ENCODE measurements around the gene HMHB1. TPM values are rescaled to one million over a fixed set of nuclear protein-coding genes. Genes with fewer than 3 reads are reported as not detected.

HMHB1 gene
- total and polyA plus RNA-seq, 9 donors: not detected

- WGBS, 3 donors: 31 to 54% (median 43%) methylated on average over 8 of the region's 8 CpGs
- DNase-seq: peak; percentile 32 to 71 (median 65)
Observed at GRCh38 chr5:143824851-143825720, 13.1 kb downstream of the HMHB1 start.

GRCh38 chr5:143826951-143827444, 15.0 kb downstream of the HMHB1 start:
- intact Hi-C loops (cut with DNase I): loop anchor here in 2 of 4 donors (5.0 to 10.0 kb wide), 3 partner anchors 902 to 1102 kb away; no protein-coding TSS in a partner anchor
- no peak overlapping the region for H3K4me3 ChIP-seq
- H3K27me3 ChIP-seq: no peaks in the 10 kb centered on the region
- H3K9me3 ChIP-seq: no peaks in the 10 kb centered on the region
- no peak for DNase-seq
- H3K36me3 ChIP-seq: no peaks in the 10 kb centered on the region
- no peak overlapping the region for H3K27ac ChIP-seq
- TF ChIP-seq CTCF (IDR thresholded peaks at IDR 0.05): no peak
- TF ChIP-seq POLR2A (IDR thresholded peaks at IDR 0.05): no peak
- no peak for TF ChIP-seq EP300 (IDR thresholded peaks at IDR 0.05)
- 77 to 89% (median 81%) methylated on average over 3 of the region's 3 CpGs for WGBS, 3 donors
- no peaks in the 10 kb centered on the region for H3K4me1 ChIP-seq (ENCODE audit: insufficient read depth)

More at GRCh38 chr5:143824851-143825720, 13.1 kb downstream of the HMHB1 start:
- intact Hi-C loops (cut with DNase I): loop anchor here in 2 of 4 donors (5.0 to 10.0 kb wide), 3 partner anchors 900 to 1100 kb away; no protein-coding TSS in a partner anchor
- no peaks in the 10 kb centered on the region for H3K9me3 ChIP-seq
- no peak for TF ChIP-seq EP300 (IDR thresholded peaks at IDR 0.05)
- peak; percentile 27 to 49 (median 48) for TF ChIP-seq CTCF (IDR thresholded peaks at IDR 0.05)
- no peak overlapping the region for H3K4me3 ChIP-seq
- no peaks in the 10 kb centered on the region for H3K27me3 ChIP-seq
- H3K27ac ChIP-seq: no peak overlapping the region
- H3K4me1 ChIP-seq (ENCODE audit: insufficient read depth): no peaks in the 10 kb centered on the region
- no peaks in the 10 kb centered on the region for H3K36me3 ChIP-seq

GRCh38 chr5:143828710-143829109, 16.7 kb downstream of the HMHB1 start:
- H3K27me3 ChIP-seq: no peaks in the 10 kb centered on the region
- no peaks in the 10 kb centered on the region for H3K9me3 ChIP-seq
- no peak for DNase-seq
- H3K4me3 ChIP-seq: no peak overlapping the region
- no peak overlapping the region for H3K27ac ChIP-seq
- TF ChIP-seq POLR2A (IDR thresholded peaks at IDR 0.05) (no peak), CTCF (IDR thresholded peaks at IDR 0.05) (no peak), EP300 (IDR thresholded peaks at IDR 0.05) (no peak)
- no peaks in the 10 kb centered on the region for H3K4me1 ChIP-seq (ENCODE audit: insufficient read depth)
- intact Hi-C loops (cut with DNase I): loop anchor here in 2 of 4 donors (5.0 to 10.0 kb wide), 3 partner anchors 904 to 1104 kb away; no protein-coding TSS in a partner anchor
- 40 to 60% (median 49%) methylated on average over 3 of the region's 3 CpGs for WGBS, 3 donors
- no peaks in the 10 kb centered on the region for H3K36me3 ChIP-seq

GRCh38 chr5:143833177-143833576, 21.2 kb downstream of the HMHB1 start:
- H3K9me3 ChIP-seq: no peaks in the 10 kb centered on the region
- intact Hi-C loops (cut with DNase I): no loop called here

More at GRCh38 chr5:143833177-143833576, 21.2 kb downstream of the HMHB1 start:
- Histone ChIP-seq H3K27ac (no peak overlapping the region), H3K4me1 (ENCODE audit: insufficient read depth) (no peaks in the 10 kb centered on the region), H3K4me3 (no peak overlapping the region), H3K36me3 (no peaks in the 10 kb centered on the region), H3K27me3 (no peaks in the 10 kb centered on the region)
- TF ChIP-seq POLR2A (IDR thresholded peaks at IDR 0.05) (no peak), EP300 (IDR thresholded peaks at IDR 0.05) (no peak), CTCF (IDR thresholded peaks at IDR 0.05) (no peak)
- WGBS, 3 donors: 77 to 90% (median 79%) methylated on average over 4 of the region's 4 CpGs
- DNase-seq: no peak

All from ovary (tissue), 9 donors.